GM08714 (cell line): ENCODE data around the gene HTD2.
"Not testable (repeated sequence)": the region's sequence is repeated elsewhere in the genome, so short reads cannot be mapped to it uniquely, and the experiment has no call there.

Experiments used
- H3K4me3 ChIP-seq: fragments of 200-500 bp; sonication (Bioruptor generic); 2 replicates; pipeline ENCODE4 v1.5.1; 2014; ENCODE audit warnings: mild to moderate bottlenecking, low read length, inconsistent platforms
- ZNF274 ChIP-seq: IDR thresholded peaks from 2 replicates; pipeline ENCODE4 v1.6.1; 2012; ENCODE audit warnings: mild to moderate bottlenecking, low read depth, low read length

The HTD2 gene

GRCh38 chr3:58285334-58285733 is 21.0 kb upstream of the HTD2 start:
- TF ChIP-seq ZNF274 = no peak
- H3K4me3 ChIP-seq = no peak overlapping the region

GRCh38 chr3:58287354-58287753 is 19.0 kb upstream of the HTD2 start:
- H3K4me3 ChIP-seq = no peak overlapping the region
- TF ChIP-seq ZNF274 = no peak

- no peak overlapping the region for H3K4me3 ChIP-seq
- no peak for TF ChIP-seq ZNF274
Measured at GRCh38 chr3:58288011-58288728, 18.1 kb upstream of the HTD2 start.

- H3K4me3 ChIP-seq = not testable (repeated sequence)
Measured at GRCh38 chr3:58288964-58289613, 17.2 kb upstream of the HTD2 start.

- not testable (repeated sequence) for H3K4me3 ChIP-seq
Measured at GRCh38 chr3:58290446-58290845, 15.9 kb upstream of the HTD2 start.

- no peak for TF ChIP-seq ZNF274
- no peak overlapping the region for H3K4me3 ChIP-seq
Measured at GRCh38 chr3:58291671-58292338, 14.5 kb upstream of the HTD2 start.

GRCh38 chr3:58292866-58293265 is 13.5 kb upstream of the HTD2 start:
- no peak overlapping the region for H3K4me3 ChIP-seq
- no peak for TF ChIP-seq ZNF274

- no peak overlapping the region for H3K4me3 ChIP-seq
- no peak for TF ChIP-seq ZNF274
Measured at GRCh38 chr3:58293516-58293915, 12.8 kb upstream of the HTD2 start.

GRCh38 chr3:58296269-58296668 is 10.1 kb upstream of the HTD2 start:
- no peak overlapping the region for H3K4me3 ChIP-seq
- TF ChIP-seq ZNF274 = no peak

- TF ChIP-seq ZNF274 = no peak
- H3K4me3 ChIP-seq = no peak overlapping the region
Measured at GRCh38 chr3:58296843-58297242, 9.5 kb upstream of the HTD2 start.

- TF ChIP-seq ZNF274 = no peak
- no peak overlapping the region for H3K4me3 ChIP-seq
Measured at GRCh38 chr3:58298190-58298589, 8.1 kb upstream of the HTD2 start.

- no peak overlapping the region for H3K4me3 ChIP-seq
- no peak for TF ChIP-seq ZNF274
Measured at GRCh38 chr3:58299075-58299474, 7.2 kb upstream of the HTD2 start.

GRCh38 chr3:58299839-58300516 is 6.3 kb upstream of the HTD2 start:
- TF ChIP-seq ZNF274 = no peak
- no peak overlapping the region for H3K4me3 ChIP-seq

GRCh38 chr3:58307639-58308215 is 1.4 kb downstream of the HTD2 start:
- H3K4me3 ChIP-seq = peak overlapping the region; percentile 83
- TF ChIP-seq ZNF274 = no peak
